HUES6 (cell line): Measurements from ENCODE around the gene MAP3K5.

Experiments used
- H3K27ac ChIP-seq: 2 replicates; pipeline ENCODE4 v1.7.0; 2013; ENCODE audit warnings: low read depth, mild to moderate bottlenecking, low read length, inconsistent platforms
- H3K27me3 ChIP-seq: 2 replicates; pipeline ENCODE4 v1.6.1; 2013; ENCODE audit warnings: low read length; ENCODE audit not compliant: control insufficient read depth, insufficient read depth
- H3K36me3 ChIP-seq: 2 replicates; pipeline ENCODE4 v1.6.1; 2013; ENCODE audit warnings: low read length; ENCODE audit not compliant: control insufficient read depth, insufficient read depth
- H3K4me1 ChIP-seq: 2 replicates; pipeline ENCODE4 v1.6.1; 2013; ENCODE audit warnings: low read length; ENCODE audit not compliant: control insufficient read depth, insufficient read depth
- H3K4me3 ChIP-seq: 2 replicates; pipeline ENCODE4 v1.5.1; 2013; ENCODE audit warnings: low read depth, low read length
- H3K9ac ChIP-seq: one replicate; pipeline ENCODE4 v1.6.1; 2013; ENCODE audit warnings: mild to moderate bottlenecking, low read length
- H3K9me3 ChIP-seq: 2 replicates; pipeline ENCODE4 v1.6.1; 2013; ENCODE audit warnings: low read depth, low read length; ENCODE audit not compliant: control insufficient read depth, insufficient read depth

The MAP3K5 gene

DNA sequence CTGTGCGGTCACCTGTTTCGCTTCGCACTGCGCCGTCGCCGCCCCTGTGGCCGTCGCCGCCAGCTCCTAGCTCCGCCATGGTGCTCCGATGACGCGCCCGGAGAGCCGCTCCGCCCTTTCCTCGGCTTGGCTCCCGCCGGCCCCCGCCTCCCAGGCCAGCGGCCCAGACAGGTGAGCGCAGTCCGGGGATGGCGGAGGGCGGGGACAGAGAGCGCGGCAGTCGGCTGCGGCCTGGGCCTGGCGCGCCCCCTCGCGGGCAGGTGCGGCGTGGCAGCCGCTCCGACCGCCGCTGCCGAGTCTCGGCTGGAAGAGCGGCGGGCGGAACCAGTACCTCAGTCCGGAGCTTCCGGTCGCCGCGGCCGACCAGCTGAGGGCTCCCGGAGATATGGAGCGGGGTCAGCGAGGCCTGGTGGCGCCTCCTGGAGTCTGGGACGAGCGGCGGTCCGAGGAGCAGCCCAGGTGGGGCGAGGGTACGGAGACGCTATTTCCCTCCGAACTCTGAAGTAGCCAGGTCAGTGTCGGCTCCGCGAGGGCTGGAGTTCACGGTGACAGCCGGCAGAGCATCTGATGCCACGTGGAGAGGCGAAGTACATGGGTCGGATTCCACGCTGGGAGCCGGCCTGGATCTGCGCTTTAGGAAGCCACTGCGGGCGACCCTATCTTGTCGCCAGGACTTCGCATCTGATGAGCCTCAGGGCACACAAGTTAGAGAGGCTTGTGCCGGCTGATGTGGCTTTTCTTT, 241.8 kb downstream of the MAP3K5 start, which contains the start of gene MAP7:
Gene MAP7, minus strand, starts transcription at position 93 of the 742 bp plus-strand sequence. Its CDS starts 14 bp downstream, at position 79.
- H3K27ac ChIP-seq = no peak within 1 kb of the TSS

DNA sequence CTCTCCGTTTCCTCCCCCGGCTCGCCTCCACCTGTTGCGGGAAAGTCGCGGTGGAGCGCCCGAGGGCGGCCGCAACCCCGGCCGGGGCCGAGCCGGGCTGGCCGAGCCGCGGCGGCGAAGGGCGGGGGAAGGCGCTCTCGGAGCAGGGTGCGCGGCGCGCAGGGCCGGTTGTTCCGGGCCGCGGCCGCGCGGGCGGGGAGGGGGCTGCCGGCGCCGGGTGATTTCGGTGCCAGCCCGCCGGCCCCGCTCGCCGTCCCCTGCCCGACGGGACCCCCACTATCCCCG, 242.3 kb downstream of the MAP3K5 start:
- Histone ChIP-seq H3K9ac (peak overlapping the region; percentile 63), H3K9me3 (no peaks in the 10 kb centered on the region), H3K27me3 (peaks cover 61% of the 10 kb centered on the region), H3K27ac (no peak overlapping the region), H3K4me1 (peaks cover 15% of the 10 kb centered on the region), H3K36me3 (no peaks in the 10 kb centered on the region), H3K4me3 (peak overlapping the region; percentile 83)

More for the DNA sequence above, 241.8 kb downstream of the MAP3K5 start, which contains the start of gene MAP7:
- Histone ChIP-seq H3K27me3 (peaks cover 61% of the 10 kb centered on the region), H3K4me1 (peaks cover 13% of the 10 kb centered on the region), H3K9ac (peak within 1 kb of the TSS; percentile 63), H3K9me3 (no peaks in the 10 kb centered on the region), H3K4me3 (peak within 1 kb of the TSS; percentile 83), H3K36me3 (no peaks in the 10 kb centered on the region)

DNA sequence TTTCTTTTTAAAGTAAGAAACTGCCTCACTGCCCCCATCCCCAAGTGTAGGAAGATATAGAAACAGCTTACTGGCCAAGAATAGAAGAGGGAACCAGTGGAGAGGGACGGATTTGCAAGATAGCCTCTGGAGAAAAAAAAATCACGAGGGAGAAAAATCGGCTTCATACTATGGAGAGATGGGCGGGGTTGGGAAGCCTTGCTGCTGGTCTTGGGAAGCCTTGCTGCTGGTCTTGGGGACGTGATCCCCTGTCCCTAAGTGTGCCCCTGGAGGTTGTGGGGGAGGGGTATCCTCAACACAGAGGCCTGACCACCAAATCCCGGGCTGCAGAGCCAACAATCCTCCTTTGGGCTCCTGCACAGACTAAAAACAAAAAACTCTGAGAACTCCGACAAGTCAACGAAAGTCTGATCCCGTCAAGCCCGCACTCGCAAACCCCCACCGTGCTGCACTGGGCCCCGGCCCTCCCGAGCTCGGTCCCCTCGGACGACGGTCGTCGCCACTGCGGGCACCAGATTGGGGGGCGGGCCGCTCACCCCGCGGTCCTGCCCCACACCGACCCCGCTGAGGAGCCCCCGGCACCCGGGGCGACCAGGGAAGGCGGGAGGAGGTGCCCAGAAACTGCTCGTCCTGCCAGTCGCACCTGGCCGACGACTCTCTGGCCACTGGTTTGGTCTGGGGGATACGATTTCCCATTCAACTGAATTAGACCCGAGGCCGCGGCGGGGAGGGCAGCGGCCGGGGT, 242.8 kb downstream of the MAP3K5 start:
- peaks cover 20% of the 10 kb centered on the region for H3K4me1 ChIP-seq
- peak overlapping the region; percentile 63 for H3K9ac ChIP-seq
- peaks cover 56% of the 10 kb centered on the region for H3K27me3 ChIP-seq
- H3K4me3 ChIP-seq = peak overlapping the region; percentile 83
- H3K27ac ChIP-seq = no peak overlapping the region
- no peaks in the 10 kb centered on the region for H3K9me3 ChIP-seq
- no peaks in the 10 kb centered on the region for H3K36me3 ChIP-seq

DNA sequence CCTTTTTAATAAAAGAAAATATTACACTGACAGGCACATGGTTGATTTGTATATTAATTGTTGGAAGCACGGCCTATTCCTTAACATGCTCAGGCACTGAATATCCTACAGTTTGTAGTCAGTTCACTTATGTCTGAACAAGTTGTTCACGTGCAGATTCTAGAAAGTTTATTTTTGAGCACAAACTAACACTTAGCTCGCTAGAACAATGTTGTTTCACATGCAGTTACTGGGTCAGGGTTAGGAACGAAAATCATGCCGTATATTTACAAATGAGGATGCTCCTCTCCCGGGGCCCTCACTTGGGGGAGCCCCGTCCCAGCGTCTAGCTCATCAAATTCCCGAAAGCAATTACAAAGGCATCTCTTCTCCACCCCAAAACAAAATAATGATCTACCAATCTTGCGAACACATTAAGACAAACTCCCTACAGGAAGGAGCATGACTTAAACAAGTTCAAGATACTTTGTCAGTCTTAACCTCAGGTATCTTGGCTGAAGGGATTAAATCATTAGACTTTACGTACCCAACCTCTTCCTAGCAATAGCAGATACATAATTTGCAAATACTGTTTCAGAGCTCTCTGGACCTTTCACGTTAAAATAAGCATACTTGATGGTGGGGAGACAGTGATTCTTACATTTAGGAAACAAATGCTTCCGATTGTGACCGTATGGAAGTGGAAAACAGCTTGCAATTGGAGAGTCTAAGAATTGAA, 243.5 kb downstream of the MAP3K5 start:
- no peaks in the 10 kb centered on the region for H3K9me3 ChIP-seq
- peak overlapping the region; percentile 83 for H3K4me3 ChIP-seq
- no peak overlapping the region for H3K9ac ChIP-seq
- H3K27me3 ChIP-seq = peaks cover 49% of the 10 kb centered on the region
- no peaks in the 10 kb centered on the region for H3K36me3 ChIP-seq
- H3K27ac ChIP-seq = no peak overlapping the region
- peaks cover 23% of the 10 kb centered on the region for H3K4me1 ChIP-seq

DNA sequence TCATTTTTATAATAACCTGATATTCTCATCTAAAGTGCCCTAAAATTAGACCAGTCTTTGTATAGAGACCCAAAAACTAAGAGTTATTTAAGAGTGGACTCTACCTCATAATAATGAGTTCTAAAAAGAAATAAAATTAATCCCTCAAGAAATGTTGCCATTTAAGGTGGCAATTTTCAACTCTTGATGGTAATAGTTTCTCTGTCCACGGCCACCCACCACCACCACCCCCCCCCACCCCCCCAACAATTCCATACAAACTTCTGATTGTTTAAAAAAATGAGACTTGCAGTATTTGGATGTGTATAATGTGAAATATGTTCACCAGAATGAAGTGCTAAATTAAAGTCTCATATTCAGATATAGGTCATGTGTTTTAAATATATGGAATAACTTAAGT, 244.4 kb downstream of the MAP3K5 start:
- H3K27ac ChIP-seq = no peak overlapping the region
- no peak overlapping the region for H3K4me3 ChIP-seq
- H3K4me1 ChIP-seq = peaks cover 23% of the 10 kb centered on the region

DNA sequence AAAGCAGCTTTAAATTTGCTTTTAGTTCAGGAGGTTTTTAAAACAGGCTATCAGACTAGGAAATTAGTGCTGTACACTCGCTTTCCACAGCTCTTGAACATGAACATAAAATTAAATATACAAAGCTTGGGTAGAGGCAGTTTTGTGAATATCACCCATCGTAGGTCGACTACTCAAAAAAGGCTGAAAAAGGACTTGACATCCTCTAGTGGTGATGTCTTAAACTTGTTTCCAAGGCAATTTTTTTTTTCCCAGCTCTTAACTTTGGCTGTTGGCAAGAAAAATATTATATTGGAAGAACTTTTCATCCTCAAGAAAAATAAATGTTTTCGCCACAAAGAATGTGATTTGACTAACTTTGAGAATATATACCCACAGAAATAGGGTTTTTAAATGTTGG, 244.9 kb downstream of the MAP3K5 start:
- H3K4me1 ChIP-seq = peaks cover 23% of the 10 kb centered on the region
- no peak overlapping the region for H3K4me3 ChIP-seq
- no peak overlapping the region for H3K9ac ChIP-seq
- no peak overlapping the region for H3K27ac ChIP-seq
- no peaks in the 10 kb centered on the region for H3K9me3 ChIP-seq
- H3K27me3 ChIP-seq = peaks cover 35% of the 10 kb centered on the region
- no peaks in the 10 kb centered on the region for H3K36me3 ChIP-seq

More for the DNA sequence above, 244.4 kb downstream of the MAP3K5 start:
- H3K27me3 ChIP-seq = peaks cover 40% of the 10 kb centered on the region
- H3K36me3 ChIP-seq = no peaks in the 10 kb centered on the region
- H3K9ac ChIP-seq = no peak overlapping the region
- no peaks in the 10 kb centered on the region for H3K9me3 ChIP-seq

DNA sequence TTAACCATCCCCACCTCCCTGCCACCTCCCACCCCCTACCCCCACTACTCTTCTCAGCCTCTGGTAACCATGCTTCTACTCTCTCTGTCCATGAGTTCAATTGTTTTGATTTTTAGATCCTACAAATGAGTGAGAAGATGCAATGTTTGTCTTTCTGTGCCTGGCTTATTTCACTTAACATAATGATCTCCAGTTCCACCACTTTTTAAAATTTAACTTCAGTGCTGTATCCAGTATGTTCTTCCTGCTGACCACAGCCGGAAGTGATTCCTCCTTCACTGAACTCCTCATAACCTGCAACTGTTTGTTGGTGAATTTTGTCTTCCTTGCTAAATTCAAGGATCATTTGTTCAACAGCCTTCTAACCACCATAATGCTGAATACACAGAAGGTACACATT, 245.9 kb downstream of the MAP3K5 start:
- Histone ChIP-seq H3K27ac (no peak overlapping the region), H3K4me3 (no peak overlapping the region), H3K9ac (no peak overlapping the region), H3K4me1 (peaks cover 21% of the 10 kb centered on the region), H3K36me3 (no peaks in the 10 kb centered on the region), H3K27me3 (peaks cover 25% of the 10 kb centered on the region), H3K9me3 (no peaks in the 10 kb centered on the region)

DNA sequence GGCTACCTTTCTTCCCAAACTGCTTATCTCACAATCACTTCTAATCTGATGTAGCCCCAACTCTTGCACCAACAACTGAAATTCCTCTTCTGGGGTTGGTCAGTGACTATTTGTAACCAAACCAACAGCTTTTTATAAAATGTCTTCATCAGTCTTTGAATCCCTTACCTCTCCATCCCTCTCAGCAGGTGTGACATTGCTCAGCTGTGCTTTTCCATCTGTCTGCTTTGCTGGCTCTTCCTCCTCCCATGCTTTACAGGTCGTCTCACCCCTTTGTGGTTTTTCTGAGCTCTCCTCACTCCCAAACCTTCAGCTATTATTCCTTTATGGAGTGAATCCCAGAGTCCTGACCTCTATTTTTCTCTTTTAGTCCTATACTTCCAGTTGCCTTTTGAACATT, 248.0 kb downstream of the MAP3K5 start:
- peaks cover 24% of the 10 kb centered on the region for H3K4me1 ChIP-seq
- H3K9me3 ChIP-seq = no peaks in the 10 kb centered on the region
- H3K27me3 ChIP-seq = peaks cover 10% of the 10 kb centered on the region
- no peak overlapping the region for H3K9ac ChIP-seq
- H3K36me3 ChIP-seq = no peaks in the 10 kb centered on the region
- H3K27ac ChIP-seq = no peak overlapping the region
- H3K4me3 ChIP-seq = no peak overlapping the region

DNA sequence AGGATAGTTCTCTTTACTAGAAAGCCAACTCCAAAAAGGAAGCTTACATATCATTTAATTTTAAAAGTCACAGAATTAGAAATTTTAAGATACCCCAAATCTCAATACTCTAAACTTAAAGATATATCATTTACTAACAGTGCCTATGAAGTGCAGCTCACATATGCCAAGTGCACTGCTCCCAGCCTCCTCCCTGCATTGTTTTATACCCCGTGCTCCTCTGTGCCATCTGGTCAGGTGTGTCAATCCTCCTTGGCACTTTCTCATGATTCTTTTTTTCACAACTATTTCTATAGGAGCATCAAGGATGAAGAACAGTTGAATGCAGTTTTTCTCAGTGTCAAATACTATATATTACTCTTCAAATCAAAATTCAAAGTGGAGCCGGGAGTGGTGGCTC, 250.9 kb downstream of the MAP3K5 start:
- Histone ChIP-seq H3K4me3 (no peak overlapping the region), H3K9me3 (no peaks in the 10 kb centered on the region), H3K36me3 (no peaks in the 10 kb centered on the region), H3K4me1 (peaks cover 21% of the 10 kb centered on the region), H3K9ac (no peak overlapping the region), H3K27ac (no peak overlapping the region), H3K27me3 (no peaks in the 10 kb centered on the region)

DNA sequence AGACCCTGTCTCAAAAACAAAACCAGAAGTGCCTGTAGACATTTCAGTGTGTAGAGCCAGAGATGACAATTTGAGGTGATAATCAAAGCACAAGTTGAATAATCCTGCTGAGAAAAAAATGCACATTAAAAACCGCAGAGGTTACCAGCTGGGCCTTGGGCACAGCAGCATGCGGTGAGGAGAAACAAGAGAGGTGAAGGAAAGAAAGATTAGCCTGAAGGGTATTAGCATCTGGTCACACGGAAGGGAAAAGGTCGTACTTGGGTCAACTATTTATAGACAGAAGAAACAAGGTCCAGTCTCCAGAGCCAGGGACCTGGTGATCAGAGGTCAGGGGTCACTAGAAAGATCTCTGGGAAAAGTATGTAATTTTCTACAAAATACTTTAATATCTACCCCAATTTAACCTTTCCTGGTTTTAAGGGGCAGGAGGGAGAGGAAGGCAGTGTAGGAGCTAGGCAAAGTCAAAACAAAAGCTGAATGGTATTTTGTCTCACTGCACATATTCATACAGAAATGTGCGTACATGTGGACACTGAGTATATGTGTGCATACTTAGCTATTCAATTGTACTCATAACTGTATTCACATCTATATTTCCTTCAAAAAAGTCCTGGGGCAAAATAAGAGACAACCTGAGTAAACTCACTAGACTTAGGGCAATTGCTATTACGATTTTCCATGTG, 252.2 kb downstream of the MAP3K5 start:
- Histone ChIP-seq H3K4me3 (no peak overlapping the region), H3K9me3 (no peaks in the 10 kb centered on the region), H3K4me1 (peaks cover 16% of the 10 kb centered on the region), H3K27ac (no peak overlapping the region), H3K27me3 (no peaks in the 10 kb centered on the region), H3K9ac (no peak overlapping the region), H3K36me3 (no peaks in the 10 kb centered on the region)
